Lower leg skin (tissue), 4 donors: ENCODE measurements around the gene IFT122. TPM values are rescaled to one million over a fixed set of nuclear protein-coding genes. Genes with fewer than 3 reads are reported as not detected.

Source experiments
- DNase-seq, 2 donors: peaks; one replicate each; pipeline ENCODE4 v3.0.0-alpha.2; 2019; ENCODE audit warnings: low spot score in 2 of 2
- H3K4me3 ChIP-seq: fragments of 200-600 bp; sonication (generic); 2 replicates; pipeline ENCODE4 v1.5.1; 2017; ENCODE audit warnings: mild to moderate bottlenecking, low read depth; ENCODE audit not compliant: poor library complexity, severe bottlenecking
- CTCF ChIP-seq, 3 donors: fragments of 450-650 bp; IDR thresholded peaks; one replicate each; pipeline ENCODE4 v1.5.1; 2016; ENCODE audit warnings: antibody characterized with exemption in 3 of 3, mild to moderate bottlenecking in 3 of 3, moderate library complexity in 2 of 3
- POLR2A ChIP-seq, 2 donors: fragments of 450-650 bp; IDR thresholded peaks; one replicate each; pipeline ENCODE4 v1.6.1; 2016 to 2017; ENCODE audit warnings: antibody characterized with exemption in 2 of 2, mild to moderate bottlenecking in 1 of 2, moderate library complexity in 1 of 2
- WGBS, 2 donors: methylation state at CpG; one replicate each; pipeline ENCODE4 v1.1.5; 2018; 5-methylcytosine and 5-hydroxymethylcytosine counted together
- intact Hi-C: fragments of 100-400 bp; cut with DNase I; formaldehyde crosslinking; loops from one replicate; pipeline ENCODE4 v1.15.0; 2023; ENCODE audit warnings: low total_unique reads
- total RNA-seq, 4 donors: library from RNA; depleted of rRNA; stranded (reverse); fragments of >200 nt; gene quantifications; one replicate each; pipeline ENCODE4 v1.1.0, GENCODE V29; 2016

IFT122 gene
- total RNA-seq, 4 donors from 2014 or later = 10.1 to 31.1 (median 22.5) TPM

- DNase-seq = peak in 1 of 2 donors; percentile 62
- 31 to 96% methylated on average over 3 of the region's 3 CpGs for WGBS, 2 donors
- no peak for TF ChIP-seq CTCF (IDR thresholded peaks at IDR 0.05)
- no peak for TF ChIP-seq POLR2A (IDR thresholded peaks at IDR 0.05)
- no peak overlapping the region for H3K4me3 ChIP-seq
- intact Hi-C loops = no loop called here
These were observed 24.6 kb upstream of the IFT122 start for GRCh38 chr3:129415378-129415777.

- TF ChIP-seq CTCF (IDR thresholded peaks at IDR 0.05) (no peak), POLR2A (IDR thresholded peaks at IDR 0.05) (no peak)
- 85 to 86% methylated on average over 6 of the region's 6 CpGs for WGBS, 2 donors
- no peak overlapping the region for H3K4me3 ChIP-seq
- intact Hi-C loops = no loop called here
- DNase-seq = peak in 1 of 2 donors; percentile 43
These were observed 24.2 kb upstream of the IFT122 start for GRCh38 chr3:129415830-129416229.

GRCh38 chr3:129416415-129416814, 23.6 kb upstream of the IFT122 start:
- 65 to 87% methylated on average over 4 of the region's 4 CpGs for WGBS, 2 donors
- DNase-seq = no peak
- TF ChIP-seq CTCF (IDR thresholded peaks at IDR 0.05) (no peak), POLR2A (IDR thresholded peaks at IDR 0.05) (no peak)
- H3K4me3 ChIP-seq = no peak overlapping the region
- intact Hi-C loops = no loop called here

- DNase-seq = peak in 1 of 2 donors; percentile 12
- 53 to 57% methylated on average over 1 of the region's 1 CpG for WGBS, 2 donors
- TF ChIP-seq POLR2A (IDR thresholded peaks at IDR 0.05) (no peak), CTCF (IDR thresholded peaks at IDR 0.05) (no peak)
- no peak overlapping the region for H3K4me3 ChIP-seq
- intact Hi-C loops = no loop called here
These were observed 22.7 kb upstream of the IFT122 start for GRCh38 chr3:129417326-129417725.

- DNase-seq = peak in 1 of 2 donors; percentile 80
- TF ChIP-seq POLR2A (IDR thresholded peaks at IDR 0.05) = no peak
- no peak for TF ChIP-seq CTCF (IDR thresholded peaks at IDR 0.05)
- no peak overlapping the region for H3K4me3 ChIP-seq
- intact Hi-C loops = no loop called here
- 81 to 88% methylated on average over 14 of the region's 14 CpGs for WGBS, 2 donors
These were observed 21.7 kb upstream of the IFT122 start for GRCh38 chr3:129418041-129418973.
